H9 (cell line): Measurements from ENCODE around the gene VCAN. TPM values are rescaled to one million over a fixed set of nuclear protein-coding genes. Genes with fewer than 3 reads are reported as not detected.

Source experiments
- DNase-seq: peaks from one replicate; pipeline ENCODE4 v3.0.0-alpha.2; 2017
- H2AFZ ChIP-seq: one replicate; pipeline ENCODE4 v1.6.1; 2013; ENCODE audit warnings: mild to moderate bottlenecking, low read length, control low read depth, moderate library complexity
- H2AK5ac ChIP-seq: 2 replicates; pipeline ENCODE4 v1.6.1; 2013; ENCODE audit warnings: low read length, control low read depth, mixed read lengths; ENCODE audit not compliant: insufficient read length
- H2BK120ac ChIP-seq: one replicate; pipeline ENCODE4 v1.6.1; 2013; ENCODE audit warnings: low read depth, mild to moderate bottlenecking, low read length, control low read depth, inconsistent platforms; ENCODE audit not compliant: poor library complexity, severe bottlenecking
- H2BK12ac ChIP-seq: 2 replicates; pipeline ENCODE4 v1.6.1; 2013; ENCODE audit warnings: low read length, control low read depth, mixed read lengths, low read depth; ENCODE audit not compliant: insufficient read length
- H2BK15ac ChIP-seq: 2 replicates; pipeline ENCODE4 v1.6.1; 2013; ENCODE audit warnings: low read depth, low read length, control low read depth
- H2BK20ac ChIP-seq: one replicate; pipeline ENCODE4 v1.6.1; 2013; ENCODE audit warnings: low read depth, mild to moderate bottlenecking, low read length, control low read depth, inconsistent platforms; ENCODE audit not compliant: poor library complexity, severe bottlenecking
- H2BK5ac ChIP-seq: 2 replicates; pipeline ENCODE4 v1.6.1; 2013; ENCODE audit warnings: low read length, control low read depth, mixed read lengths; ENCODE audit not compliant: insufficient read length
- H3K14ac ChIP-seq: 2 replicates; pipeline ENCODE4 v1.6.1; 2013; ENCODE audit warnings: low read length, control low read depth; ENCODE audit not compliant: insufficient read depth
- H3K18ac ChIP-seq: 2 replicates; pipeline ENCODE4 v1.6.1; 2013; ENCODE audit warnings: low read depth, mild to moderate bottlenecking, mixed read lengths, low read length, control low read depth; ENCODE audit not compliant: insufficient read length
- H3K23ac ChIP-seq: 2 replicates; pipeline ENCODE4 v1.6.1; 2013; ENCODE audit warnings: low read length, control low read depth, mixed read lengths, low read depth; ENCODE audit not compliant: insufficient read length
- H3K23me2 ChIP-seq: 2 replicates; pipeline ENCODE4 v1.6.1; 2013; ENCODE audit warnings: low read depth, mild to moderate bottlenecking, mixed read lengths, low read length, control low read depth; ENCODE audit not compliant: insufficient read length, poor library complexity, severe bottlenecking
- H3K27ac ChIP-seq: 2 replicates; pipeline ENCODE4 v1.5.1; 2013; ENCODE audit warnings: low read length, control low read depth, mixed read lengths, low read depth; ENCODE audit not compliant: insufficient read length
- H3K27me3 ChIP-seq: 2 replicates; pipeline ENCODE4 v1.6.1; 2013; ENCODE audit warnings: low read length, control low read depth, inconsistent platforms; ENCODE audit not compliant: insufficient read depth
- H3K4ac ChIP-seq: 2 replicates; pipeline ENCODE4 v1.6.1; 2013; ENCODE audit warnings: low read depth, mild to moderate bottlenecking, control low read depth, inconsistent platforms, low read length, moderate library complexity
- H3K4me1 ChIP-seq: 2 replicates; pipeline ENCODE4 v1.6.1; 2013; ENCODE audit warnings: low read length, control low read depth, inconsistent platforms; ENCODE audit not compliant: insufficient read depth
- H3K4me2 ChIP-seq: 2 replicates; pipeline ENCODE4 v1.6.1; 2013; ENCODE audit warnings: low read length, control low read depth, mixed read lengths; ENCODE audit not compliant: insufficient read length, insufficient read depth
- H3K56ac ChIP-seq: 2 replicates; pipeline ENCODE4 v1.6.1; 2013; ENCODE audit warnings: low read depth, mild to moderate bottlenecking, mixed read lengths, low read length, control low read depth; ENCODE audit not compliant: insufficient read length
- H3K79me1 ChIP-seq: 2 replicates; pipeline ENCODE4 v1.6.1; 2013; ENCODE audit warnings: low read depth, mild to moderate bottlenecking, moderate library complexity, low read length, control low read depth, inconsistent platforms; ENCODE audit not compliant: insufficient read depth, poor library complexity, severe bottlenecking
- H3K79me2 ChIP-seq: 2 replicates; pipeline ENCODE4 v1.6.1; 2013; ENCODE audit warnings: low read length, control low read depth, inconsistent platforms; ENCODE audit not compliant: insufficient read depth
- H3K9ac ChIP-seq: 2 replicates; pipeline ENCODE4 v1.6.1; 2013; ENCODE audit warnings: low read length, control low read depth, mixed read lengths; ENCODE audit not compliant: insufficient read length; ENCODE audit errors: extremely low read depth
- H3K9me3 ChIP-seq: one replicate; pipeline ENCODE4 v1.6.1; 2013; ENCODE audit warnings: low read depth, low read length, inconsistent platforms; ENCODE audit not compliant: control insufficient read depth
- H3T11ph ChIP-seq: one replicate; pipeline ENCODE4 v1.6.1; 2013; ENCODE audit warnings: mild to moderate bottlenecking, low read length, control low read depth, inconsistent platforms
- H4K20me1 ChIP-seq: one replicate; pipeline ENCODE4 v1.6.1; 2013; ENCODE audit not compliant: control insufficient read depth, insufficient read length, insufficient read depth
- H4K5ac ChIP-seq: 2 replicates; pipeline ENCODE4 v1.6.1; 2013; ENCODE audit warnings: low read depth, mild to moderate bottlenecking, mixed read lengths, low read length, control low read depth; ENCODE audit not compliant: insufficient read length
- H4K8ac ChIP-seq: replicated peaks from 2 replicates; pipeline ENCODE4 v1.6.1; 2013; ENCODE audit warnings: low read length, control low read depth, mixed read lengths, low read depth; ENCODE audit not compliant: insufficient read length
- H4K91ac ChIP-seq: 2 replicates; pipeline ENCODE4 v1.6.1; 2013; ENCODE audit warnings: low read depth, mild to moderate bottlenecking, moderate library complexity, mixed read lengths, low read length, control low read depth; ENCODE audit not compliant: insufficient read length
- H3K27ac Mint-ChIP-seq, 3 experiments: 2 replicates in 2 of 3; 3 replicates in 1 of 3; pipeline ENCODE4 v1.8.0; 2020 to 2021; ENCODE audit warnings: mixed read lengths in 3 of 3, mild to moderate bottlenecking in 1 of 3, moderate library complexity in 1 of 3
- H3K27me3 Mint-ChIP-seq: 2 replicates; pipeline ENCODE4 v1.8.0; 2021; ENCODE audit warnings: low read depth, mild to moderate bottlenecking, moderate library complexity, mixed read lengths
- H3K36me3 Mint-ChIP-seq, 3 experiments: 2 replicates in 2 of 3; 3 replicates in 1 of 3; pipeline ENCODE4 v1.8.0; 2020 to 2021; ENCODE audit warnings: low read depth in 3 of 3, mixed read lengths in 3 of 3; ENCODE audit not compliant: insufficient read depth in 1 of 3
- H3K4me1 Mint-ChIP-seq, 2 experiments: 2 replicates each; pipeline ENCODE4 v1.8.0; 2020; ENCODE audit warnings: mixed read lengths in 2 of 2
- H3K4me3 Mint-ChIP-seq, 2 experiments: 2 replicates in 1 of 2; 3 replicates in 1 of 2; pipeline ENCODE4 v1.8.0; 2020 to 2021; ENCODE audit warnings: mild to moderate bottlenecking in 2 of 2, mixed read lengths in 2 of 2, moderate library complexity in 1 of 2
- H3K9me3 Mint-ChIP-seq, 2 experiments: 2 replicates in 1 of 2; 3 replicates in 1 of 2; pipeline ENCODE4 v1.8.0; 2020; ENCODE audit warnings: mild to moderate bottlenecking in 2 of 2, mixed read lengths in 2 of 2, moderate library complexity in 1 of 2
- WGBS: extraction: QIAGEN DNeasy Blood & Tissue Kit; methylation state at CpG from one replicate; pipeline ENCODE4 v1.1.7; 2013; ENCODE audit warnings: missing lambda C conversion rate, low lambda C conversion rate, mixed read lengths; ENCODE audit not compliant: insufficient read length; ENCODE audit errors: extremely low coverage; 5-methylcytosine and 5-hydroxymethylcytosine counted together
- total RNA-seq: library from RNA; stranded (reverse); gene quantifications from 2 replicates; pipeline ENCODE4 v1.2.1, GENCODE V29; 2021
- TF ChIP-seq, protein P1 (sequence below): fragments of 200-600 bp; sonication (generic); conservative IDR thresholded peaks from 3 replicates; pipeline ENCODE4 v1.8.0; 2021; ENCODE audit warnings: antibody characterized with exemption, mild to moderate bottlenecking

The VCAN gene
- total RNA-seq, 1 experiment from 2014 or later: 278 TPM

DNA sequence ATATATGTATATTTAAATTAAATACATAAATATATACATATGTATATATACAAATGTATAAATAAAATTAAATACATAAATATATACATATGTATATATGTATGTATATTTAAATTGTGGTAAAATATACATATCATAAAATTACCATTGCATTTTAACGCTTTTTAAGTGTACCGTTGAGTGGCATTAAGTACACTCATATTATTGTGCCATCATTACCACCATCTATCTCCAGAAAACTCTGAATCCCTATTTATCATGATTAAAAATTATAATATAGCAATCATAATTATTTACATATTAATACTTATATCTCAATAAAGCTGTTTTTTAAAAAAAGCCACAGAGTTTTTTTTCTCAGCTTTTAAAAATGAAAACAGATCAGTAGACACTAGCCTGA, 27.1 kb upstream of the VCAN start:
- H2BK20ac ChIP-seq: no peak overlapping the region
- no peak overlapping the region for H4K91ac ChIP-seq
- no peaks in the 10 kb centered on the region for H3K79me1 ChIP-seq
- TF ChIP-seq, protein P1, sequence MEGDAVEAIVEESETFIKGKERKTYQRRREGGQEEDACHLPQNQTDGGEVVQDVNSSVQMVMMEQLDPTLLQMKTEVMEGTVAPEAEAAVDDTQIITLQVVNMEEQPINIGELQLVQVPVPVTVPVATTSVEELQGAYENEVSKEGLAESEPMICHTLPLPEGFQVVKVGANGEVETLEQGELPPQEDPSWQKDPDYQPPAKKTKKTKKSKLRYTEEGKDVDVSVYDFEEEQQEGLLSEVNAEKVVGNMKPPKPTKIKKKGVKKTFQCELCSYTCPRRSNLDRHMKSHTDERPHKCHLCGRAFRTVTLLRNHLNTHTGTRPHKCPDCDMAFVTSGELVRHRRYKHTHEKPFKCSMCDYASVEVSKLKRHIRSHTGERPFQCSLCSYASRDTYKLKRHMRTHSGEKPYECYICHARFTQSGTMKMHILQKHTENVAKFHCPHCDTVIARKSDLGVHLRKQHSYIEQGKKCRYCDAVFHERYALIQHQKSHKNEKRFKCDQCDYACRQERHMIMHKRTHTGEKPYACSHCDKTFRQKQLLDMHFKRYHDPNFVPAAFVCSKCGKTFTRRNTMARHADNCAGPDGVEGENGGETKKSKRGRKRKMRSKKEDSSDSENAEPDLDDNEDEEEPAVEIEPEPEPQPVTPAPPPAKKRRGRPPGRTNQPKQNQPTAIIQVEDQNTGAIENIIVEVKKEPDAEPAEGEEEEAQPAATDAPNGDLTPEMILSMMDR: no peak
- no peak overlapping the region for H2AFZ ChIP-seq
- H3K27ac ChIP-seq: no peak overlapping the region
- Mint-ChIP-seq H3K4me3 (no peak overlapping the region), H3K27me3 (no peaks in the 10 kb centered on the region), H3K4me1 (peaks cover 2 to 9% of the 10 kb centered on the region in 2 experiments; a peak in 3 of 4 replicates), H3K36me3 (peaks cover 0 to 2% (median 0%) of the 10 kb centered on the region in 3 experiments; a peak in 1 of 7 replicates), H3K27ac (no peak overlapping the region), H3K9me3 (peaks cover 0 to 2% of the 10 kb centered on the region in 2 experiments; a peak in 2 of 5 replicates)
- H3K79me2 ChIP-seq: no peaks in the 10 kb centered on the region
- no peak overlapping the region for H3T11ph ChIP-seq
- no peak overlapping the region for H4K8ac ChIP-seq
- no peak overlapping the region for H2BK12ac ChIP-seq
- no peak overlapping the region for H3K4ac ChIP-seq
- no peak overlapping the region for H2BK120ac ChIP-seq
- no peaks in the 10 kb centered on the region for H4K20me1 ChIP-seq
- no peak overlapping the region for H2AK5ac ChIP-seq
- no peak for DNase-seq
- WGBS: no CpG with 5 or more reads among the region's 2 CpGs
- H3K27me3 ChIP-seq: no peaks in the 10 kb centered on the region
- no peak overlapping the region for H3K9ac ChIP-seq
- no peak overlapping the region for H4K5ac ChIP-seq
- H3K9me3 ChIP-seq: no peaks in the 10 kb centered on the region
- H3K14ac ChIP-seq: no peak overlapping the region
- H3K56ac ChIP-seq: no peak overlapping the region
- no peak overlapping the region for H3K4me2 ChIP-seq
- no peak overlapping the region for H3K23ac ChIP-seq
- no peaks in the 10 kb centered on the region for H3K23me2 ChIP-seq
- H2BK5ac ChIP-seq: no peak overlapping the region
- H3K4me1 ChIP-seq: peaks cover 2% of the 10 kb centered on the region; the same call in 1 of the 2 replicates
- no peak overlapping the region for H2BK15ac ChIP-seq
- H3K18ac ChIP-seq: no peak overlapping the region
